ENCODE data around the gene RNF5. TPM values are rescaled to one million over a fixed set of nuclear protein-coding genes. Genes with fewer than 3 reads are reported as not detected.
"Not testable (repeated sequence)": the region's sequence is repeated elsewhere in the genome, so short reads cannot be mapped to it uniquely, and the experiment has no call there.

Gene RNF5
- total RNA-seq, 1 donor from 2014 or later, result 90.1 TPM

DNA sequence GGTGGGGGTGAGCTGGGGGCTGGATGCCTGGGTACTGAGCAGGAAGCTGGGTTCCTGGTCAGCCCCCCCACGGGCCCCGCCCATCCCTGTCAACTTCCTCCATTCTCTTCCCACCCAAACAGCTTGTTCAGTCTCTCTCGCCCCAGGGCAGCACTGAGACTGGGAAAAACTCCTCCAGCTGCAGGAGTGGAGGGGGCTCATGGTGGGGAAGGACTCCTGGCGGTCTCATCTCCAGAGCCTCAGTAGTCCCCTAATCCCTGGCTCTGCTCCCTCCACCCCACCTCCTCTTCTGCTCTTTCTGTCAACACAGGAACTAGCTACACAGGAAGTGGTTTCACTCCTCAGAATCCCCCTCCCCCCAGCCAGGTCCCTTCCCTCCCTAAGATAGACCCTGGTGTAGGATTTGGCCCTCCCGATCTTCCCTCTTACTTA is 14.4 kb downstream of the RNF5 start, which contains the start of gene GPSM3:
Gene GPSM3, minus strand, starts transcription at position 36 of the 432 bp plus-strand sequence. CDS start 130 bp downstream, outside the sequence.
- no peak for DNase-seq (ENCODE audit: low read depth)
- H3K4me3 ChIP-seq (ENCODE audit: low read depth, low read length), result no peak within 1 kb of the TSS

DNA sequence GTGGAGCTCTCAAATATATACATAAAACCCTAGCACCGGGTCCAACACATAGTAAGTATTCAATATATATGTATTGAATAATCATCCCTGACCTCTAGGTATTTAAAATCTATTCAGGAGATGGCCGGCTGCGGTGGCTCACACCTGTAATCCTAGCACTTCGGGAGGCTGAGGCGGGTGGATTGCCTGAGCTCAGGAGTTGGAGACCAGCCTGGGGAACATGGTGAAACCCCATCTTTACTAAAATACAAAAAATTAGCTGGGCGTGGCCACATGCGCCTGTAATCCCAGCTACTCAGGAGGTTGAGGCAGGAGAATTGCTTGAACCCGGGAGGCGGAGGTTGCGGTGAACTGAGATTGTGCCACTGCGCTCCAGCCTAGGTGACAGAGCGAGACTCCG is 14.9 kb downstream of the RNF5 start:
- not testable (repeated sequence) for DNase-seq (ENCODE audit: low read depth); H3K4me3 ChIP-seq (ENCODE audit: low read depth, low read length); H3K27me3 ChIP-seq (ENCODE audit: control insufficient read depth, insufficient read depth, low read length); H3K36me3 ChIP-seq (ENCODE audit: control insufficient read depth, insufficient read depth, low read length)

More for the DNA sequence above, 14.4 kb downstream of the RNF5 start, which contains the start of gene GPSM3:
- TF ChIP-seq, protein P1, sequence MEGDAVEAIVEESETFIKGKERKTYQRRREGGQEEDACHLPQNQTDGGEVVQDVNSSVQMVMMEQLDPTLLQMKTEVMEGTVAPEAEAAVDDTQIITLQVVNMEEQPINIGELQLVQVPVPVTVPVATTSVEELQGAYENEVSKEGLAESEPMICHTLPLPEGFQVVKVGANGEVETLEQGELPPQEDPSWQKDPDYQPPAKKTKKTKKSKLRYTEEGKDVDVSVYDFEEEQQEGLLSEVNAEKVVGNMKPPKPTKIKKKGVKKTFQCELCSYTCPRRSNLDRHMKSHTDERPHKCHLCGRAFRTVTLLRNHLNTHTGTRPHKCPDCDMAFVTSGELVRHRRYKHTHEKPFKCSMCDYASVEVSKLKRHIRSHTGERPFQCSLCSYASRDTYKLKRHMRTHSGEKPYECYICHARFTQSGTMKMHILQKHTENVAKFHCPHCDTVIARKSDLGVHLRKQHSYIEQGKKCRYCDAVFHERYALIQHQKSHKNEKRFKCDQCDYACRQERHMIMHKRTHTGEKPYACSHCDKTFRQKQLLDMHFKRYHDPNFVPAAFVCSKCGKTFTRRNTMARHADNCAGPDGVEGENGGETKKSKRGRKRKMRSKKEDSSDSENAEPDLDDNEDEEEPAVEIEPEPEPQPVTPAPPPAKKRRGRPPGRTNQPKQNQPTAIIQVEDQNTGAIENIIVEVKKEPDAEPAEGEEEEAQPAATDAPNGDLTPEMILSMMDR (IDR thresholded peaks at IDR 0.05; ENCODE audit: insufficient read depth, low read length, poor library complexity, severe bottlenecking), result no peak
- no peaks in the 10 kb centered on the region for H3K27me3 ChIP-seq (ENCODE audit: control insufficient read depth, insufficient read depth, low read length)
- H3K36me3 ChIP-seq (ENCODE audit: control insufficient read depth, insufficient read depth, low read length), result no peaks in the 10 kb centered on the region

DNA sequence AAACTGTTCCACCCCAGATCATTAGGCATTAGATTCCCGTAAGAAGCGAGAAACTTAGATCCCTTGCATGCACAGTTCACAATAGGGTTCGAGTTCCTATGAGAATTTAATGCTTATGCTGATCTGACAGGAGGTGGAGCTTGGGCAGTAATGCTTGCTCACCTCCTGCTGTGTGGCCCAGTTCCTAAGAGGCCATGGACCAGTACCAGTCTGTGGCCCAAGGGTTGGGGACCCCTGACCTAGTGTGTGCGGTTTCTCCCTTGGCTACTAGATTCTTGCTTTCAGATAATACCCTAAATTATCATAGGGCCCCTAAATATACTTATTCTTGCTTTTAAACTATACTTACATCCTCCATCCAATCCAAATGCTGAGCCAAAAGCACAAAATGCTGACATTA is 16.2 kb downstream of the RNF5 start:
- no peaks in the 10 kb centered on the region for H3K36me3 ChIP-seq (ENCODE audit: control insufficient read depth, insufficient read depth, low read length)
- no peak for DNase-seq (ENCODE audit: low read depth)
- TF ChIP-seq, protein P1 (IDR thresholded peaks at IDR 0.05; ENCODE audit: insufficient read depth, low read length, poor library complexity, severe bottlenecking), result no peak
- H3K27me3 ChIP-seq (ENCODE audit: control insufficient read depth, insufficient read depth, low read length), result no peaks in the 10 kb centered on the region
- H3K4me3 ChIP-seq (ENCODE audit: low read depth, low read length), result no peak overlapping the region

DNA sequence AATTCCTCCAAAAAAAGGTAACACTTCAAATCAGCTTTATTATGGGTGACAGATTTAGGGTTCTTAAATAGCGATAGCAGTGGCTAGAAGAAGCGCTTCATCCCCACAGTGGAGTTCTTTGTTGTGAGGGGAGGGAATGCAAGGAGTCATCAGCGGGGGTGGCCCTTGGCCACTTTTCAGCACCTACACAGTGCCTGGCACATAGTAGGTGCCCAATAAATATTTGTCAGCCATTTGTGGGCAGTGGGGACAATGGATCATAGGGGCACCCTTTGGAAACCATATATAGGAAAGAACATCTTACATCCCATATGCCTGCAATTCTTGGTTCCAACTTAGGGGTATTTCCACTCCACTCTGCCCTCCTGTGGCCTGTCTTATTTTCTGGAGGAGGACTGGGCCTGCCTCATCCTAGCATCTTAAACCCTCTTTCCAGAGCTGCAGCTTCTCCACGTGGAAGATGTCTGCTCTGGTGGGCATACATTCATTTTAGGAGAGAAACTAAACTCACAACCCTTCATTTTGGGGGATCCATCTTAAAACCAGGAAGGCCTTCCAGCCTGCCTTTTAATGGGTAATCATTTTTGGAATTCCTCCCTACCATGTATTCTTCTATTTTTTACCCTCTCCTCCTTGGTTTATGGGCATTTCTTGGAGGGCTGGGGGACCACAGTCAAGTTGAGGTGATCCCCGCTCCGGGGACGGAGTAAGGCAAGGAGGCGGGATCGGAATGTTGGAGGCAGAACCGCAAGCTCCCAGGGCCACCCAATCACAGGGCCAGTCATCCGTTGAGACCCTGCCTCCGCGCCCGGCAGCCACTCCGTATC is 16.8 kb downstream of the RNF5 start:
- TF ChIP-seq, protein P1 (IDR thresholded peaks at IDR 0.05; ENCODE audit: insufficient read depth, low read length, poor library complexity, severe bottlenecking), result peak; percentile 70
- DNase-seq (ENCODE audit: low read depth), result no peak
- Histone ChIP-seq H3K4me3 (ENCODE audit: low read depth, low read length) (peak overlapping the region; percentile 33), H3K27me3 (ENCODE audit: control insufficient read depth, insufficient read depth, low read length) (no peaks in the 10 kb centered on the region), H3K36me3 (ENCODE audit: control insufficient read depth, insufficient read depth, low read length) (no peaks in the 10 kb centered on the region)

DNA sequence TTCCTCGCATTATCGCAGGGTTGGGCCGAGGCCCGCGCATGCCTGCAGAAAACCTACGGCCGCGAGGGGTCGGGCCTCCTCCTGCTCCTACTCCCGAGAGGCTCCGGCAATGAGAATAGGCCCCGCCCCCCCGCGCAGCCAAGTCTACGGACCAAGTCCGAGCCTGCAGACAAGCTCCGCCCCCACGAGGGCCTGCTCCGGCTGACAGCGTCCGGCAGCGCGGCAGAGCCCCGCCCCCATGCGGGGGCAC is 17.4 kb downstream of the RNF5 start:
- H3K4me3 ChIP-seq (ENCODE audit: low read depth, low read length), result peak overlapping the region; percentile 86
- H3K36me3 ChIP-seq (ENCODE audit: control insufficient read depth, insufficient read depth, low read length), result no peaks in the 10 kb centered on the region
- TF ChIP-seq, protein P1 (IDR thresholded peaks at IDR 0.05; ENCODE audit: insufficient read depth, low read length, poor library complexity, severe bottlenecking), result peak; percentile 47
- peak; percentile 98 for DNase-seq (ENCODE audit: low read depth)
- no peaks in the 10 kb centered on the region for H3K27me3 ChIP-seq (ENCODE audit: control insufficient read depth, insufficient read depth, low read length)

DNA sequence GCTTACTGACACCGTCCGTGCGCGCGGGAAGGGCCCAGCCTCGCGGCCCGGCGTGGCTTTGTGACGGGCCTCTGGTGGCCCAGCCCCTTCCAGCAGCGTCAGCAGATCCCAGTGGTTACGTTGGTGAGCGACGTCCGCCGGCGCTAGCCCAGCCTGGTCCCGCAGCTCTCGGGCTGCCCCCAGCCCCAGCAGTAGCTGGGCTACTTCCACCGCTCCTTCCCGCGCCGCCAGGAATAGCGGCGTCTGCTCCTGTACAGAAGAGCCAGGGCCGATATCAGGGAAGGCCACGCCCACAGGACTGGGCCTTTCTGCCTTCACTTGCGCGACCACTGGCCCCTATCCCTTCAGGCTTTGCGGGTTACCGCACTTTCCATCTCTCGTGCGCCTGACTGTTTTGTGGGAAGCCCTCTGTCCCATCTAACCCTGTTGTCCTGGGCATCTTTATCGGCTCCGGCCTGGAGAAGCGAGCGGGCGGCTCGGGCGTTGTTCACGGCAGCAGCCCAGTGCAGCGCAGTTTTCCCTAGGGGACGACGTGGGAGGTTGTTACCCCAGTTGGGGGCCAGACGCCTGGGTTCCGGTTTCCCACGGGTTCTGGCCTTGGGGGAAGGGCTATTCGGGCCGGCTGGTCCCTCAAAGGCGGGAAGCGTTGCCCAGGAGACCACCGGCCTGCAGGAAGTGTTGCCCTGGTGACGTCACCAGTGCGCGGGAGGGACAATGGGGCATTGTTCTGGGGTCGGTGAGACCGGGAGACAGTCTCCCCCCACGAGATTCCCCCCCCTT is 17.9 kb downstream of the RNF5 start:
- TF ChIP-seq, protein P1 (IDR thresholded peaks at IDR 0.05; ENCODE audit: insufficient read depth, low read length, poor library complexity, severe bottlenecking), result no peak
- peak; percentile 52 for DNase-seq (ENCODE audit: low read depth)
- Histone ChIP-seq H3K4me3 (ENCODE audit: low read depth, low read length) (peak overlapping the region; percentile 86), H3K36me3 (ENCODE audit: control insufficient read depth, insufficient read depth, low read length) (no peaks in the 10 kb centered on the region), H3K27me3 (ENCODE audit: control insufficient read depth, insufficient read depth, low read length) (no peaks in the 10 kb centered on the region)
